ENCODE data around the gene FBXO33.

- no peak for TF ChIP-seq EZH2 (IDR thresholded peaks at IDR 0.05; ENCODE audit: borderline replicate concordance, insufficient read depth, low read length, poor library complexity, severe bottlenecking)
- no peak for TF ChIP-seq CTCF (IDR thresholded peaks at IDR 0.05; ENCODE audit: poor library complexity, severe bottlenecking)
Observed at GRCh38 chr14:39367387-39367751, 64.9 kb downstream of the FBXO33 start.
